ENCODE results near the gene STAC3. TPM values are rescaled to one million over a fixed set of nuclear protein-coding genes. Genes with fewer than 3 reads are reported as not detected.

The STAC3 gene
- total RNA-seq, 1 experiment from 2014 or later: 0.68 TPM

GRCh38 chr12:57243521-57244311 lies 7.3 kb downstream of the STAC3 start:
- peaks cover 30% of the 10 kb centered on the region for H3K4me1 ChIP-seq (replicated peaks)
- no peaks in the 10 kb centered on the region for H3K9me3 ChIP-seq (replicated peaks)
- peak; percentile 68 to 72 for DNase-seq (ENCODE audit: low read depth in 1 of 2, low spot score in 2 of 2)
- peak overlapping the region; percentile 24 for H3K4me3 ChIP-seq
- peaks cover 5% of the 10 kb centered on the region; the same call in 1 of the 2 replicates for H3K27me3 ChIP-seq (replicated peaks)
- H3K27ac ChIP-seq: no peak overlapping the region
- no peaks in the 10 kb centered on the region for H3K36me3 ChIP-seq

GRCh38 chr12:57242691-57243454 lies 8.1 kb downstream of the STAC3 start:
- H3K27me3 ChIP-seq (replicated peaks): peaks cover 5% of the 10 kb centered on the region; the same call in 1 of the 2 replicates
- peaks cover 30% of the 10 kb centered on the region for H3K4me1 ChIP-seq (replicated peaks)
- peak; percentile 33 to 66 for DNase-seq (ENCODE audit: low read depth in 1 of 2, low spot score in 2 of 2)
- H3K4me3 ChIP-seq: peak overlapping the region; percentile 24
- H3K36me3 ChIP-seq: no peaks in the 10 kb centered on the region
- H3K27ac ChIP-seq: no peak overlapping the region
- no peaks in the 10 kb centered on the region for H3K9me3 ChIP-seq (replicated peaks)

GRCh38 chr12:57242329-57242690 lies 8.7 kb downstream of the STAC3 start:
- Histone ChIP-seq H3K9me3 (replicated peaks) (no peaks in the 10 kb centered on the region), H3K4me3 (no peak overlapping the region), H3K27ac (no peak overlapping the region), H3K4me1 (replicated peaks) (peaks cover 30% of the 10 kb centered on the region), H3K27me3 (replicated peaks) (peaks cover 5% of the 10 kb centered on the region; the same call in 1 of the 2 replicates), H3K36me3 (no peaks in the 10 kb centered on the region)
- DNase-seq (ENCODE audit: low read depth in 1 of 2, low spot score in 2 of 2): no peak

- no peak for DNase-seq (ENCODE audit: low read depth in 1 of 2, low spot score in 2 of 2)
- peaks cover 5% of the 10 kb centered on the region; the same call in 1 of the 2 replicates for H3K27me3 ChIP-seq (replicated peaks)
- no peak overlapping the region for H3K4me3 ChIP-seq
- no peaks in the 10 kb centered on the region for H3K9me3 ChIP-seq (replicated peaks)
- no peaks in the 10 kb centered on the region for H3K36me3 ChIP-seq
- H3K4me1 ChIP-seq (replicated peaks): peaks cover 30% of the 10 kb centered on the region
- H3K27ac ChIP-seq: no peak overlapping the region
These were observed 9.3 kb downstream of the STAC3 start for GRCh38 chr12:57241402-57242310.

- peaks cover 5% of the 10 kb centered on the region; the same call in 1 of the 2 replicates for H3K27me3 ChIP-seq (replicated peaks)
- no peak for DNase-seq (ENCODE audit: low read depth in 1 of 2, low spot score in 2 of 2)
- 0 out of 2 replicates have a peak, but pooled peaks cover 2% of the 10 kb centered on the region for H3K36me3 ChIP-seq
- no peaks in the 10 kb centered on the region for H3K9me3 ChIP-seq (replicated peaks)
- H3K4me3 ChIP-seq: peak overlapping the region; percentile 45
- no peak overlapping the region for H3K27ac ChIP-seq
- peaks cover 30% of the 10 kb centered on the region for H3K4me1 ChIP-seq (replicated peaks)
These were observed 10.0 kb downstream of the STAC3 start for GRCh38 chr12:57240926-57241401.

- Histone ChIP-seq H3K27me3 (replicated peaks) (peaks cover 5% of the 10 kb centered on the region; the same call in 1 of the 2 replicates), H3K4me3 (peak overlapping the region; percentile 45), H3K9me3 (replicated peaks) (no peaks in the 10 kb centered on the region), H3K4me1 (replicated peaks) (peaks cover 30% of the 10 kb centered on the region), H3K27ac (no peak overlapping the region), H3K36me3 (peaks cover 8% of the 10 kb centered on the region; the same call in 1 of the 2 replicates)
- peak; percentile 50 to 52 for DNase-seq (ENCODE audit: low read depth in 1 of 2, low spot score in 2 of 2)
These were observed 10.7 kb downstream of the STAC3 start for GRCh38 chr12:57240066-57240921.

GRCh38 chr12:57239587-57240065 lies 11.4 kb downstream of the STAC3 start:
- peak overlapping the region; percentile 45 for H3K4me3 ChIP-seq
- peaks cover 30% of the 10 kb centered on the region for H3K4me1 ChIP-seq (replicated peaks)
- H3K27ac ChIP-seq: no peak overlapping the region
- H3K36me3 ChIP-seq: peaks cover 14% of the 10 kb centered on the region
- peaks cover 5% of the 10 kb centered on the region; the same call in 1 of the 2 replicates for H3K27me3 ChIP-seq (replicated peaks)
- DNase-seq (ENCODE audit: low read depth in 1 of 2, low spot score in 2 of 2): peak in 1 of 2 experiments; percentile 40
- H3K9me3 ChIP-seq (replicated peaks): no peaks in the 10 kb centered on the region

GRCh38 chr12:57238854-57239554 lies 12.0 kb downstream of the STAC3 start:
- H3K27ac ChIP-seq: no peak overlapping the region

GRCh38 chr12:57237932-57238853 lies 12.8 kb downstream of the STAC3 start:
- no peaks in the 10 kb centered on the region for H3K9me3 ChIP-seq (replicated peaks)
- no peak overlapping the region for H3K4me3 ChIP-seq

More at GRCh38 chr12:57238854-57239554, 12.0 kb downstream of the STAC3 start:
- H3K9me3 ChIP-seq (replicated peaks): no peaks in the 10 kb centered on the region
- H3K4me3 ChIP-seq: peak overlapping the region; percentile 45; the same call in 1 of the 2 replicates
- DNase-seq (ENCODE audit: low read depth in 1 of 2, low spot score in 2 of 2): peak; percentile 85 to 92
- peaks cover 20% of the 10 kb centered on the region for H3K36me3 ChIP-seq
- peaks cover 5% of the 10 kb centered on the region; the same call in 1 of the 2 replicates for H3K27me3 ChIP-seq (replicated peaks)
- peaks cover 30% of the 10 kb centered on the region for H3K4me1 ChIP-seq (replicated peaks)

GRCh38 chr12:57237596-57237931 lies 13.4 kb downstream of the STAC3 start:
- peaks cover 3% of the 10 kb centered on the region; the same call in 1 of the 2 replicates for H3K27me3 ChIP-seq (replicated peaks)
- H3K4me3 ChIP-seq: no peak overlapping the region
- H3K27ac ChIP-seq: no peak overlapping the region
- H3K36me3 ChIP-seq: peaks cover 34% of the 10 kb centered on the region
- H3K9me3 ChIP-seq (replicated peaks): no peaks in the 10 kb centered on the region
- no peak for DNase-seq (ENCODE audit: low read depth in 1 of 2, low spot score in 2 of 2)
- peaks cover 23% of the 10 kb centered on the region for H3K4me1 ChIP-seq (replicated peaks)

More at GRCh38 chr12:57237932-57238853, 12.8 kb downstream of the STAC3 start:
- peaks cover 28% of the 10 kb centered on the region for H3K36me3 ChIP-seq
- H3K27ac ChIP-seq: no peak overlapping the region
- peaks cover 25% of the 10 kb centered on the region for H3K4me1 ChIP-seq (replicated peaks)
- DNase-seq (ENCODE audit: low read depth in 1 of 2, low spot score in 2 of 2): no peak
- peaks cover 4% of the 10 kb centered on the region; the same call in 1 of the 2 replicates for H3K27me3 ChIP-seq (replicated peaks)

Measured in SJSA1 (cell line).